GM12878 (cell line): Measurements from ENCODE around the gene EML3. TPM values are rescaled to one million over a fixed set of nuclear protein-coding genes. Genes with fewer than 3 reads are reported as not detected.

Source experiments
- BCL11A ChIP-seq: IDR thresholded peaks from 2 replicates; pipeline ENCODE4 v1.6.1; 2011; ENCODE audit warnings: low read depth, low read length
- BHLHE40 ChIP-seq, 2 experiments: fragments of 450-650 bp in 1 of 2; IDR thresholded peaks; 2 replicates each; pipeline ENCODE4 v1.6.1; 2011 to 2017; ENCODE audit warnings: low read depth in 2 of 2, borderline replicate concordance in 1 of 2, improper control_type of control experiment in 1 of 2, low read length in 1 of 2, mild to moderate bottlenecking in 1 of 2
- HDAC6 ChIP-seq: fragments of 200-600 bp; sonication (generic); IDR thresholded peaks from one replicate; pipeline ENCODE4 v1.8.0; 2017; ENCODE audit warnings: antibody characterized with exemption; ENCODE audit not compliant: unreplicated experiment
- IRF3 ChIP-seq: fragments of 450-650 bp; IDR thresholded peaks from 2 replicates; pipeline ENCODE4 v1.6.1; 2014; ENCODE audit warnings: mild to moderate bottlenecking
- JUNB ChIP-seq: IDR thresholded peaks from 2 replicates; pipeline ENCODE4 v1.6.1; 2016; ENCODE audit warnings: antibody characterized with exemption, mild to moderate bottlenecking
- MAX ChIP-seq: IDR thresholded peaks from 2 replicates; pipeline ENCODE4 v1.6.1; 2012; ENCODE audit warnings: low read depth, low read length, improper control_type of control experiment
- NR2F1 ChIP-seq: fragments of 450-650 bp; conservative IDR thresholded peaks from 2 replicates; pipeline ENCODE4 v1.6.1; 2017; ENCODE audit warnings: mild to moderate bottlenecking
- POU2F2 ChIP-seq: IDR thresholded peaks from 3 replicates; pipeline ENCODE4 v1.6.1; 2011; ENCODE audit warnings: low read depth, mild to moderate bottlenecking, low read length, borderline replicate concordance
- PRDM15 ChIP-seq: fragments of 450-650 bp; formaldehyde crosslinking; IDR thresholded peaks from 2 replicates; pipeline ENCODE4 v1.4.0; 2020; ENCODE audit warnings: mild to moderate bottlenecking, moderate library complexity
- RCOR1 ChIP-seq: conservative IDR thresholded peaks from 2 replicates; pipeline ENCODE4 v1.6.1; 2012; ENCODE audit warnings: low read depth, low read length, improper control_type of control experiment
- RUNX3 ChIP-seq: IDR thresholded peaks from 2 replicates; pipeline ENCODE4 v1.6.1; 2012; ENCODE audit warnings: low read length, inconsistent platforms
- SREBF2 ChIP-seq: IDR thresholded peaks from 2 replicates; pipeline ENCODE4 v1.6.1; 2012; ENCODE audit warnings: mild to moderate bottlenecking, low read length
- TCF7 ChIP-seq: IDR thresholded peaks from 2 replicates; pipeline ENCODE4 v1.6.1; 2014; ENCODE audit warnings: antibody characterized with exemption, borderline replicate concordance
- USF1 ChIP-seq: IDR thresholded peaks from 2 replicates; pipeline ENCODE4 v1.6.1; 2011; ENCODE audit warnings: borderline replicate concordance, low read depth, mild to moderate bottlenecking, moderate library complexity, mixed read lengths, low read length; ENCODE audit not compliant: insufficient read depth; ENCODE audit errors: extremely low read length
- YY1 ChIP-seq: IDR thresholded peaks from 2 replicates; pipeline ENCODE4 v1.6.1; 2011; ENCODE audit warnings: low read depth, mild to moderate bottlenecking, low read length
- ZBTB40 ChIP-seq: fragments of 450-650 bp; IDR thresholded peaks from 2 replicates; pipeline ENCODE4 v1.6.1; 2016; ENCODE audit warnings: mild to moderate bottlenecking, moderate library complexity, borderline replicate concordance
- ZNF207 ChIP-seq: fragments of 450-650 bp; IDR thresholded peaks from 2 replicates; pipeline ENCODE4 v1.6.1; 2014; ENCODE audit warnings: antibody characterized with exemption, mild to moderate bottlenecking, borderline replicate concordance
- ZNF622 ChIP-seq: fragments of 450-650 bp; IDR thresholded peaks from 2 replicates; pipeline ENCODE4 v1.6.1; 2017; ENCODE audit warnings: mild to moderate bottlenecking, inconsistent platforms
- polyA plus RNA-seq, 11 experiments: library from polyadenylated mRNA; depleted of rRNA in 4 of 11; unstranded in 6 of 11; stranded (reverse) in 5 of 11; fragments of >200 nt; fragmentation: Nextera tagmentation in 4 of 11; fragmentation: Illumina TruSeq in 1 of 11; extraction: Ambion mirVana in 4 of 11; extraction: Trizol in 1 of 11; gene quantifications; 1 replicate in 1 of 11; 2 replicates in 10 of 11; pipeline versions ENCODE4 v1.2.1 to v1.2.3, GENCODE V29; 2011 to 2016; ENCODE audit warnings: inconsistent platforms in 2 of 11, missing spikeins in 2 of 11, low read depth in 1 of 11
- total RNA-seq, 4 experiments: library from RNA; depleted of rRNA in 3 of 4; stranded (reverse); fragments of >200 nt in 3 of 4; fragmentation: Illumina TruSeq in 1 of 4; extraction: Trizol in 1 of 4; gene quantifications; 2 replicates each; pipeline versions ENCODE4 v1.2.1 to v1.2.3, GENCODE V29; 2013 to 2021

EML3 gene
- total and polyA plus RNA-seq, 10 of the 15 experiments (the other 5 are each of a cell fraction or from before 2014, with no cell fraction given): 0.58 to 82.5 (median 24.8) TPM

- TF ChIP-seq ZNF207 (no peak; the same call in 1 of the 2 replicates), MAX (peak; percentile 14; the same call in 1 of the 2 replicates), USF1 (no peak), RUNX3 (no peak), JUNB (no peak), ZBTB40 (no peak; the same call in 1 of the 2 replicates), POU2F2 (peak; percentile 95), BCL11A (no peak), HDAC6 (no peak), RCOR1 (no peak), SREBF2 (no peak), BHLHE40 (IDR thresholded peaks at IDR 0.05; ENCODE audit: borderline replicate concordance in 1 of 2, low read depth in 2 of 2, low read length in 1 of 2) (no peak; a peak in 1 of 4 replicates), ZNF622 (no peak), TCF7 (no peak), IRF3 (no peak), YY1 (peak; percentile 84), NR2F1 (no peak), PRDM15 (CRISPR knock-in tag) (no peak)
Observed at GRCh38 chr11:62601372-62602140, 11.0 kb downstream of the EML3 start, which contains the start of gene MTA2 (continued).
